ENCODE data around the gene ZNF23.

ZNF23 gene

GRCh38 chr16:71414038-71414437, 48.0 kb downstream of the ZNF23 start:
- no peaks in the 10 kb centered on the region for H3K79me2 ChIP-seq (ENCODE audit: control insufficient read depth, insufficient read depth, low read length)
- no peaks in the 10 kb centered on the region for H3K36me3 ChIP-seq (ENCODE audit: control insufficient read depth, insufficient read depth, low read length)
- H3K4me1 ChIP-seq (ENCODE audit: control insufficient read depth, low read depth, low read length) = no peaks in the 10 kb centered on the region
- no peak overlapping the region for H3K56ac ChIP-seq (ENCODE audit: low read length)
- no peak overlapping the region for H2AK5ac ChIP-seq (ENCODE audit: low read length)
- no peak overlapping the region for H4K8ac ChIP-seq (ENCODE audit: low read depth, low read length)
- H2BK5ac ChIP-seq (ENCODE audit: low read length) = no peak overlapping the region
- no peak overlapping the region for H3K27ac ChIP-seq (ENCODE audit: low read depth, low read length)
- no peaks in the 10 kb centered on the region for H3K79me1 ChIP-seq (ENCODE audit: low read length)
- H2BK120ac ChIP-seq (ENCODE audit: low read depth, low read length) = no peak overlapping the region
- H4K5ac ChIP-seq (ENCODE audit: low read length) = no peak overlapping the region
- H2BK15ac ChIP-seq (replicated peaks; ENCODE audit: low read depth) = no peak overlapping the region
- H3K4me3 ChIP-seq (ENCODE audit: low read length) = no peak overlapping the region
- H3K4me2 ChIP-seq (ENCODE audit: low read length) = no peak overlapping the region
- H3K27me3 ChIP-seq (ENCODE audit: insufficient read depth, low read length, poor library complexity) = no peaks in the 10 kb centered on the region
- H3K23ac ChIP-seq (ENCODE audit: low read length) = no peak overlapping the region
- no peak overlapping the region for H3K9ac ChIP-seq (ENCODE audit: low read length)
- H3K18ac ChIP-seq (ENCODE audit: low read length) = no peak overlapping the region
- DNase-seq = no peak
- WGBS (ENCODE audit: extremely low coverage, insufficient coverage, low lambda C conversion rate) = no CpG with 5 or more reads among the region's 5 CpGs
- H3K4ac ChIP-seq (ENCODE audit: low read depth, low read length) = no peak overlapping the region

GRCh38 chr16:71413341-71413740, 48.7 kb downstream of the ZNF23 start:
- H4K8ac ChIP-seq (ENCODE audit: low read depth, low read length) = no peak overlapping the region
- no peak overlapping the region for H2BK120ac ChIP-seq (ENCODE audit: low read depth, low read length)
- H3K9ac ChIP-seq (ENCODE audit: low read length) = no peak overlapping the region
- no peaks in the 10 kb centered on the region for H3K36me3 ChIP-seq (ENCODE audit: control insufficient read depth, insufficient read depth, low read length)
- DNase-seq = no peak
- H3K79me1 ChIP-seq (ENCODE audit: low read length) = no peaks in the 10 kb centered on the region
- H3K4me3 ChIP-seq (ENCODE audit: low read length) = no peak overlapping the region
- H3K27me3 ChIP-seq (ENCODE audit: insufficient read depth, low read length, poor library complexity) = no peaks in the 10 kb centered on the region
- no peak overlapping the region for H4K5ac ChIP-seq (ENCODE audit: low read length)
- no peak overlapping the region for H2BK15ac ChIP-seq (replicated peaks; ENCODE audit: low read depth)
- no peak overlapping the region for H3K23ac ChIP-seq (ENCODE audit: low read length)
- H3K18ac ChIP-seq (ENCODE audit: low read length) = no peak overlapping the region
- no peak overlapping the region for H3K56ac ChIP-seq (ENCODE audit: low read length)
- H3K4me2 ChIP-seq (ENCODE audit: low read length) = no peak overlapping the region
- no peak overlapping the region for H2AK5ac ChIP-seq (ENCODE audit: low read length)
- H3K27ac ChIP-seq (ENCODE audit: low read depth, low read length) = no peak overlapping the region
- H2BK5ac ChIP-seq (ENCODE audit: low read length) = no peak overlapping the region
- H3K4me1 ChIP-seq (ENCODE audit: control insufficient read depth, low read depth, low read length) = peaks cover 3% of the 10 kb centered on the region
- WGBS (ENCODE audit: extremely low coverage, insufficient coverage, low lambda C conversion rate) = no CpG with 5 or more reads among the region's 4 CpGs
- no peaks in the 10 kb centered on the region for H3K79me2 ChIP-seq (ENCODE audit: control insufficient read depth, insufficient read depth, low read length)
- no peak overlapping the region for H3K4ac ChIP-seq (ENCODE audit: low read depth, low read length)

- Histone ChIP-seq H3K79me1 (ENCODE audit: low read length) (no peaks in the 10 kb centered on the region), H3K9ac (ENCODE audit: low read length) (peak overlapping the region; percentile 62), H3K4ac (ENCODE audit: low read depth, low read length) (no peak overlapping the region), H3K23ac (ENCODE audit: low read length) (no peak overlapping the region), H2AK5ac (ENCODE audit: low read length) (no peak overlapping the region), H3K36me3 (ENCODE audit: control insufficient read depth, insufficient read depth, low read length) (no peaks in the 10 kb centered on the region), H3K56ac (ENCODE audit: low read length) (peak overlapping the region; percentile 81), H3K4me1 (ENCODE audit: control insufficient read depth, low read depth, low read length) (peaks cover 3% of the 10 kb centered on the region), H3K18ac (ENCODE audit: low read length) (no peak overlapping the region), H3K4me2 (ENCODE audit: low read length) (peak overlapping the region; percentile 79), H3K27me3 (ENCODE audit: insufficient read depth, low read length, poor library complexity) (no peaks in the 10 kb centered on the region), H4K8ac (ENCODE audit: low read depth, low read length) (no peak overlapping the region), H4K5ac (ENCODE audit: low read length) (no peak overlapping the region), H2BK15ac (replicated peaks; ENCODE audit: low read depth) (no peak overlapping the region), H2BK120ac (ENCODE audit: low read depth, low read length) (no peak overlapping the region), H3K27ac (ENCODE audit: low read depth, low read length) (no peak overlapping the region), H2BK5ac (ENCODE audit: low read length) (no peak overlapping the region), H3K4me3 (ENCODE audit: low read length) (peak overlapping the region; percentile 6), H3K79me2 (ENCODE audit: control insufficient read depth, insufficient read depth, low read length) (no peaks in the 10 kb centered on the region)
- peak; percentile 88 for DNase-seq
- WGBS (ENCODE audit: extremely low coverage, insufficient coverage, low lambda C conversion rate) = no CpG with 5 or more reads among the region's 24 CpGs
These were observed 49.5 kb downstream of the ZNF23 start for GRCh38 chr16:71412270-71413160.

- H3K79me1 ChIP-seq (ENCODE audit: low read length) = no peaks in the 10 kb centered on the region
- no peak overlapping the region for H2BK5ac ChIP-seq (ENCODE audit: low read length)
- no peak overlapping the region for H3K4me3 ChIP-seq (ENCODE audit: low read length)
- no peak overlapping the region for H2BK15ac ChIP-seq (replicated peaks; ENCODE audit: low read depth)
- H3K4ac ChIP-seq (ENCODE audit: low read depth, low read length) = no peak overlapping the region
- no peak for DNase-seq
- no peaks in the 10 kb centered on the region for H3K27me3 ChIP-seq (ENCODE audit: insufficient read depth, low read length, poor library complexity)
- WGBS (ENCODE audit: extremely low coverage, insufficient coverage, low lambda C conversion rate) = no CpG with 5 or more reads among the region's 5 CpGs
- no peak overlapping the region for H3K4me2 ChIP-seq (ENCODE audit: low read length)
- no peak overlapping the region for H3K18ac ChIP-seq (ENCODE audit: low read length)
- no peak overlapping the region for H2AK5ac ChIP-seq (ENCODE audit: low read length)
- no peak overlapping the region for H4K8ac ChIP-seq (ENCODE audit: low read depth, low read length)
- H3K4me1 ChIP-seq (ENCODE audit: control insufficient read depth, low read depth, low read length) = peaks cover 3% of the 10 kb centered on the region
- H4K5ac ChIP-seq (ENCODE audit: low read length) = no peak overlapping the region
- H3K23ac ChIP-seq (ENCODE audit: low read length) = no peak overlapping the region
- H3K79me2 ChIP-seq (ENCODE audit: control insufficient read depth, insufficient read depth, low read length) = no peaks in the 10 kb centered on the region
- H3K36me3 ChIP-seq (ENCODE audit: control insufficient read depth, insufficient read depth, low read length) = no peaks in the 10 kb centered on the region
- H3K9ac ChIP-seq (ENCODE audit: low read length) = no peak overlapping the region
- H2BK120ac ChIP-seq (ENCODE audit: low read depth, low read length) = no peak overlapping the region
- H3K56ac ChIP-seq (ENCODE audit: low read length) = no peak overlapping the region
- H3K27ac ChIP-seq (ENCODE audit: low read depth, low read length) = no peak overlapping the region
These were observed 51.9 kb downstream of the ZNF23 start for GRCh38 chr16:71410146-71410545.

- no peak overlapping the region for H3K23ac ChIP-seq (ENCODE audit: low read length)
- WGBS (ENCODE audit: extremely low coverage, insufficient coverage, low lambda C conversion rate) = no CpG with 5 or more reads among the region's 16 CpGs
- H3K4me1 ChIP-seq (ENCODE audit: control insufficient read depth, low read depth, low read length) = peaks cover 3% of the 10 kb centered on the region
- no peak overlapping the region for H2BK5ac ChIP-seq (ENCODE audit: low read length)
- H3K4ac ChIP-seq (ENCODE audit: low read depth, low read length) = no peak overlapping the region
- H4K5ac ChIP-seq (ENCODE audit: low read length) = no peak overlapping the region
- H3K9ac ChIP-seq (ENCODE audit: low read length) = no peak overlapping the region
- no peaks in the 10 kb centered on the region for H3K36me3 ChIP-seq (ENCODE audit: control insufficient read depth, insufficient read depth, low read length)
- H3K27ac ChIP-seq (ENCODE audit: low read depth, low read length) = no peak overlapping the region
- H3K4me3 ChIP-seq (ENCODE audit: low read length) = no peak overlapping the region
- DNase-seq = peak; percentile 89
- no peak overlapping the region for H3K56ac ChIP-seq (ENCODE audit: low read length)
- H3K79me2 ChIP-seq (ENCODE audit: control insufficient read depth, insufficient read depth, low read length) = no peaks in the 10 kb centered on the region
- H3K27me3 ChIP-seq (ENCODE audit: insufficient read depth, low read length, poor library complexity) = no peaks in the 10 kb centered on the region
- H3K79me1 ChIP-seq (ENCODE audit: low read length) = no peaks in the 10 kb centered on the region
- no peak overlapping the region for H2BK120ac ChIP-seq (ENCODE audit: low read depth, low read length)
- H2AK5ac ChIP-seq (ENCODE audit: low read length) = no peak overlapping the region
- no peak overlapping the region for H4K8ac ChIP-seq (ENCODE audit: low read depth, low read length)
- no peak overlapping the region for H3K4me2 ChIP-seq (ENCODE audit: low read length)
- peak overlapping the region; percentile 6 for H3K18ac ChIP-seq (ENCODE audit: low read length)
- no peak overlapping the region for H2BK15ac ChIP-seq (replicated peaks; ENCODE audit: low read depth)
These were observed 52.9 kb downstream of the ZNF23 start for GRCh38 chr16:71409011-71409775.
